ENCODE data around the gene ZNF548.
"Not testable (repeated sequence)": the region's sequence is repeated elsewhere in the genome, so short reads cannot be mapped to it uniquely, and the experiment has no call there.

Gene ZNF548

GRCh38 chr19:57389730-57390598 lies at the start of gene ZNF548:
TSS of gene ZNF548 (plus strand) at chr19:57389854. CDS start at chr19:57390100, 246 bp downstream.
- DNase-seq: peak; percentile 94 to 99 (median 98)
- intact Hi-C loops (cut with DNase I): no loop called here

GRCh38 chr19:57342582-57342981 lies 47.1 kb upstream of the ZNF548 start:
- intact Hi-C loops (cut with DNase I): no loop called here
- DNase-seq: no peak

GRCh38 chr19:57348136-57348535 lies 41.5 kb upstream of the ZNF548 start:
- intact Hi-C loops (cut with DNase I): no loop called here
- peak in 1 of 42 donors; percentile 9 for DNase-seq

GRCh38 chr19:57350877-57351805 lies 38.5 kb upstream of the ZNF548 start, which contains the start of gene ZNF304:
TSS of gene ZNF304 (plus strand) at chr19:57351271. CDS start at chr19:57351665, 394 bp downstream.
- peak; percentile 89 to 99 (median 97) for DNase-seq
- intact Hi-C loops (cut with DNase I): loop anchor here (5.0 kb wide), 1 partner anchor 34 kb away; no protein-coding TSS in a partner anchor

GRCh38 chr19:57351867-57352266 lies 37.8 kb upstream of the ZNF548 start:
- DNase-seq: peak in 2 of 42 donors; percentile 3 to 12

GRCh38 chr19:57355916-57356315 lies 33.7 kb upstream of the ZNF548 start:
- no peak for DNase-seq
- intact Hi-C loops (cut with DNase I): no loop called here

More at GRCh38 chr19:57351867-57352266, 37.8 kb upstream of the ZNF548 start:
- intact Hi-C loops (cut with DNase I): loop anchor here (5.0 kb wide), 1 partner anchor 35 kb away; no protein-coding TSS in a partner anchor

GRCh38 chr19:57357406-57357805 lies 32.2 kb upstream of the ZNF548 start:
- intact Hi-C loops (cut with DNase I): no loop called here
- DNase-seq: no peak

- DNase-seq: no peak
- intact Hi-C loops (cut with DNase I): no loop called here
Observed at GRCh38 chr19:57359300-57359699, 30.4 kb upstream of the ZNF548 start.

- no peak for DNase-seq
- intact Hi-C loops (cut with DNase I): loop anchor here (5.0 kb wide), 1 partner anchor 40 kb away; the partner anchor contains the start of gene ZNF543
Observed at GRCh38 chr19:57362419-57362818, 27.2 kb upstream of the ZNF548 start.

- peak; percentile 96 to 100 (median 99) for DNase-seq
Observed at GRCh38 chr19:57362997-57363687, 26.5 kb upstream of the ZNF548 start, which contains the start of the genes TRAPPC2B and ZNF547. TSS of gene TRAPPC2B (plus strand) at chr19:57363551. CDS start at chr19:57364834, 1,283 bp downstream. TSS of gene ZNF547 (plus strand) at chr19:57363551. CDS start at chr19:57368556, 5,005 bp downstream.

GRCh38 chr19:57363688-57364181 lies 25.9 kb upstream of the ZNF548 start:
- peak in 8 of 42 donors; percentile 2 to 23 (median 12) for DNase-seq
- intact Hi-C loops (cut with DNase I): loop anchor here (5.0 kb wide), 1 partner anchor 41 kb away; the partner anchor contains the start of gene ZNF543

More at GRCh38 chr19:57362997-57363687, 26.5 kb upstream of the ZNF548 start, which contains the start of the genes TRAPPC2B and ZNF547:
- intact Hi-C loops (cut with DNase I): loop anchor here (5.0 kb wide), 1 partner anchor 41 kb away; the partner anchor contains the start of gene ZNF543

GRCh38 chr19:57366776-57367175 lies 22.9 kb upstream of the ZNF548 start:
- intact Hi-C loops (cut with DNase I): no loop called here
- DNase-seq: no peak

- DNase-seq: no peak
- intact Hi-C loops (cut with DNase I): no loop called here
Observed at GRCh38 chr19:57374179-57374578, 15.5 kb upstream of the ZNF548 start.

- intact Hi-C loops (cut with DNase I); DNase-seq: not testable (repeated sequence)
Observed at GRCh38 chr19:57374647-57375046, 15.0 kb upstream of the ZNF548 start.

GRCh38 chr19:57376151-57376550 lies 13.5 kb upstream of the ZNF548 start:
- intact Hi-C loops (cut with DNase I): no loop called here
- DNase-seq: no peak

- no peak for DNase-seq
- intact Hi-C loops (cut with DNase I): no loop called here
Observed at GRCh38 chr19:57377498-57378146, 12.0 kb upstream of the ZNF548 start.

GRCh38 chr19:57380923-57381322 lies 8.7 kb upstream of the ZNF548 start:
- intact Hi-C loops (cut with DNase I): no loop called here
- no peak for DNase-seq
